Natural killer cell (primary cell): Measurements from ENCODE around the gene SCG5. TPM values are rescaled to one million over a fixed set of nuclear protein-coding genes. Genes with fewer than 3 reads are reported as not detected.

ENCODE experiments used
- ATAC-seq, 3 donors: fragments of 150-1000 bp in 2 of 3; fragments of 200-7000 bp in 1 of 3; cut with Tn5 transposase; 1 replicate in 1 of 3; 2 replicates in 2 of 3; pipeline ENCODE4 v1.10.0; 2021; ENCODE audit warnings: mild to moderate bottlenecking in 2 of 3, moderate library complexity in 2 of 3
- DNase-seq, 2 donors: peaks; one replicate each; pipeline versions ENCODE4 v3.0.0 to v3.0.0-alpha.2; 2013 to 2021; ENCODE audit warnings: mixed read lengths in 1 of 2
- H3K27ac ChIP-seq: one replicate; pipeline ENCODE4 v1.5.1; 2013; ENCODE audit warnings: mild to moderate bottlenecking, low read length
- H3K27me3 ChIP-seq: one replicate; pipeline ENCODE4 v1.6.1; 2013; ENCODE audit warnings: low read length; ENCODE audit not compliant: control insufficient read depth, insufficient read depth
- H3K36me3 ChIP-seq: one replicate; pipeline ENCODE4 v1.6.1; 2013; ENCODE audit warnings: low read length; ENCODE audit not compliant: control insufficient read depth, insufficient read depth
- H3K4me1 ChIP-seq: one replicate; pipeline ENCODE4 v1.6.1; 2013; ENCODE audit warnings: low read length; ENCODE audit not compliant: control insufficient read depth, insufficient read depth
- H3K4me3 ChIP-seq: one replicate; pipeline ENCODE4 v1.5.1; 2013; ENCODE audit warnings: low read length
- H3K9me3 ChIP-seq: one replicate; pipeline ENCODE4 v1.6.1; 2013; ENCODE audit warnings: low read length; ENCODE audit not compliant: control insufficient read depth, insufficient read depth
- H3K27ac Mint-ChIP-seq, 2 donors: one replicate each; pipeline ENCODE4 v1.8.0; 2022; ENCODE audit warnings: mild to moderate bottlenecking in 2 of 2, mixed read lengths in 2 of 2, moderate library complexity in 1 of 2
- H3K27me3 Mint-ChIP-seq, 2 donors: one replicate each; pipeline ENCODE4 v1.8.0; 2022; ENCODE audit warnings: low read depth in 2 of 2, mixed read lengths in 2 of 2
- H3K36me3 Mint-ChIP-seq: one replicate; pipeline ENCODE4 v1.8.0; 2022; ENCODE audit warnings: mixed read lengths
- H3K4me1 Mint-ChIP-seq, 2 donors: one replicate each; pipeline ENCODE4 v1.8.0; 2022; ENCODE audit warnings: mixed read lengths in 2 of 2
- H3K4me3 Mint-ChIP-seq: one replicate; pipeline ENCODE4 v1.8.0; 2022; ENCODE audit warnings: mild to moderate bottlenecking, moderate library complexity, mixed read lengths
- H3K9me3 Mint-ChIP-seq, 2 donors: one replicate each; pipeline ENCODE4 v1.8.0; 2022; ENCODE audit warnings: mixed read lengths in 2 of 2
- WGBS: methylation state at CpG from one replicate; pipeline ENCODE4 v1.1.7; 2013; ENCODE audit warnings: missing lambda C conversion rate; ENCODE audit not compliant: insufficient coverage; 5-methylcytosine and 5-hydroxymethylcytosine counted together
- intact Hi-C: fragments of 100-400 bp; cut with micrococcal nuclease; formaldehyde crosslinking; loops from one replicate; pipeline ENCODE4 v1.14.2; 2022
- total RNA-seq, 4 donors: library from RNA; stranded (reverse); fragments of 120-200 nt in 1 of 4; gene quantifications; one replicate each; pipeline versions ENCODE4 v1.2.3 to v1.2.4, GENCODE V29; 2013 to 2022
- TF ChIP-seq, protein P1 (sequence below): fragments of 200-600 bp; IDR thresholded peaks from one replicate; pipeline ENCODE4 v1.8.0; 2022; ENCODE audit warnings: antibody characterized with exemption

The SCG5 gene
- total RNA-seq, 3 donors from 2014 or later (not counting 1 experiment from before 2014, with no cell fraction given) = not detected

GRCh38 chr15:32687556-32687955, 46.0 kb downstream of the SCG5 start:
- Mint-ChIP-seq H3K27ac (no peak overlapping the region), H3K36me3 (no peaks in the 10 kb centered on the region), H3K4me1 (no peaks in the 10 kb centered on the region), H3K27me3 (peaks cover 0 to 5% of the 10 kb centered on the region in 2 donors), H3K9me3 (no peaks in the 10 kb centered on the region), H3K4me3 (no peak overlapping the region)
- DNase-seq (no peak), ATAC-seq (no peak)
- TF ChIP-seq, protein P1, sequence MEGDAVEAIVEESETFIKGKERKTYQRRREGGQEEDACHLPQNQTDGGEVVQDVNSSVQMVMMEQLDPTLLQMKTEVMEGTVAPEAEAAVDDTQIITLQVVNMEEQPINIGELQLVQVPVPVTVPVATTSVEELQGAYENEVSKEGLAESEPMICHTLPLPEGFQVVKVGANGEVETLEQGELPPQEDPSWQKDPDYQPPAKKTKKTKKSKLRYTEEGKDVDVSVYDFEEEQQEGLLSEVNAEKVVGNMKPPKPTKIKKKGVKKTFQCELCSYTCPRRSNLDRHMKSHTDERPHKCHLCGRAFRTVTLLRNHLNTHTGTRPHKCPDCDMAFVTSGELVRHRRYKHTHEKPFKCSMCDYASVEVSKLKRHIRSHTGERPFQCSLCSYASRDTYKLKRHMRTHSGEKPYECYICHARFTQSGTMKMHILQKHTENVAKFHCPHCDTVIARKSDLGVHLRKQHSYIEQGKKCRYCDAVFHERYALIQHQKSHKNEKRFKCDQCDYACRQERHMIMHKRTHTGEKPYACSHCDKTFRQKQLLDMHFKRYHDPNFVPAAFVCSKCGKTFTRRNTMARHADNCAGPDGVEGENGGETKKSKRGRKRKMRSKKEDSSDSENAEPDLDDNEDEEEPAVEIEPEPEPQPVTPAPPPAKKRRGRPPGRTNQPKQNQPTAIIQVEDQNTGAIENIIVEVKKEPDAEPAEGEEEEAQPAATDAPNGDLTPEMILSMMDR = no peak
- 97% methylated on average over 2 of the region's 5 CpGs for WGBS
- H3K27me3 ChIP-seq = no peaks in the 10 kb centered on the region
- no peaks in the 10 kb centered on the region for H3K36me3 ChIP-seq
- no peaks in the 10 kb centered on the region for H3K9me3 ChIP-seq
- intact Hi-C loops = no loop called here
- H3K4me1 ChIP-seq = no peaks in the 10 kb centered on the region
- no peak overlapping the region for H3K4me3 ChIP-seq
- no peak overlapping the region for H3K27ac ChIP-seq

DNA sequence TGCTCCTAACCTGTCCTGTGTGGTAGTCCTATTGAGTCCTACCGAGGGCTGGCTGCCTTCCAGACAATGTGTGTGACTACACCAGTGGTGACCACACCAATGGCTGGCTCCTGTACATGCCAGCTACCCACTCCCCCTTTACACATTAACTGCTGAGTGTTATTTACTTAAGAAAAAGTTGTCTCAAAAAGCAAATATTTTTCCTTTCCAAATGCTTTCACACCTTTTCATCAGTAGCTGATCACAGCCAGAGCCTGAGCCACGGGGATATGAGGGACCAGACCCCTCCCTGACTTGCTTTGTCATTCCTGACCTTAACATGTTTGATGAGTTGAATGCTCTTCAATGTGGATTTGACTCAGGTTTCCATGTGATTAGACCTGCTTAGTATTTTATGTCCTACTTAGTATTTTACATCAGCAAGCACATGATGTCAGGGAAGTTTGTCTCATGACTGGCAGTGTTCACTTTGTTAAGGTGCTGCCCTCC, 46.7 kb downstream of the SCG5 start:
- H3K27ac ChIP-seq = no peak overlapping the region
- ATAC-seq (no peak), DNase-seq (no peak)
- no peaks in the 10 kb centered on the region for H3K27me3 ChIP-seq
- Mint-ChIP-seq H3K9me3 (no peaks in the 10 kb centered on the region), H3K4me3 (no peak overlapping the region), H3K36me3 (no peaks in the 10 kb centered on the region), H3K4me1 (no peaks in the 10 kb centered on the region), H3K27ac (no peak overlapping the region), H3K27me3 (peaks cover 0 to 5% of the 10 kb centered on the region in 2 donors)
- H3K36me3 ChIP-seq = no peaks in the 10 kb centered on the region
- H3K4me3 ChIP-seq = no peak overlapping the region
- TF ChIP-seq, protein P1 = no peak
- H3K4me1 ChIP-seq = no peaks in the 10 kb centered on the region
- 82% methylated on average over 2 of the region's 2 CpGs for WGBS
- H3K9me3 ChIP-seq = no peaks in the 10 kb centered on the region
- intact Hi-C loops = no loop called here

- Histone ChIP-seq H3K4me3 (no peak overlapping the region), H3K27me3 (no peaks in the 10 kb centered on the region), H3K4me1 (no peaks in the 10 kb centered on the region), H3K36me3 (no peaks in the 10 kb centered on the region), H3K9me3 (no peaks in the 10 kb centered on the region), H3K27ac (no peak overlapping the region)
- H3K4me3 Mint-ChIP-seq = no peak overlapping the region
- H3K9me3 Mint-ChIP-seq = no peaks in the 10 kb centered on the region
- H3K36me3 Mint-ChIP-seq = no peaks in the 10 kb centered on the region
- DNase-seq = no peak
- ATAC-seq = no peak
- TF ChIP-seq, protein P1 = no peak
- peaks cover 0 to 5% of the 10 kb centered on the region in 2 donors for H3K27me3 Mint-ChIP-seq
- no peak overlapping the region for H3K27ac Mint-ChIP-seq
- no peaks in the 10 kb centered on the region for H3K4me1 Mint-ChIP-seq
- 86% methylated on average over 8 of the region's 8 CpGs for WGBS
- intact Hi-C loops = no loop called here
These were observed 49.6 kb downstream of the SCG5 start for GRCh38 chr15:32690941-32691688.

GRCh38 chr15:32691689-32692038, 50.2 kb downstream of the SCG5 start:
- TF ChIP-seq, protein P1 = no peak
- no peak overlapping the region for H3K4me3 ChIP-seq
- H3K9me3 ChIP-seq = no peaks in the 10 kb centered on the region
- Mint-ChIP-seq H3K4me1 (no peaks in the 10 kb centered on the region), H3K27me3 (peaks cover 0 to 3% of the 10 kb centered on the region in 2 donors), H3K4me3 (no peak overlapping the region), H3K36me3 (no peaks in the 10 kb centered on the region), H3K9me3 (no peaks in the 10 kb centered on the region), H3K27ac (no peak overlapping the region)
- no peak for ATAC-seq
- 95% methylated on average over 10 of the region's 10 CpGs for WGBS
- H3K4me1 ChIP-seq = no peaks in the 10 kb centered on the region
- no peak overlapping the region for H3K27ac ChIP-seq
- H3K36me3 ChIP-seq = no peaks in the 10 kb centered on the region
- DNase-seq = no peak
- no peaks in the 10 kb centered on the region for H3K27me3 ChIP-seq
- intact Hi-C loops = no loop called here
